Fibroblast of gingiva (primary cell): ENCODE measurements around the gene KRT4.

Experiments used
- DNase-seq: peaks from one replicate; pipeline ENCODE4 v3.0.0-alpha.2; 2011; ENCODE audit warnings: low read depth

KRT4 gene

DNA sequence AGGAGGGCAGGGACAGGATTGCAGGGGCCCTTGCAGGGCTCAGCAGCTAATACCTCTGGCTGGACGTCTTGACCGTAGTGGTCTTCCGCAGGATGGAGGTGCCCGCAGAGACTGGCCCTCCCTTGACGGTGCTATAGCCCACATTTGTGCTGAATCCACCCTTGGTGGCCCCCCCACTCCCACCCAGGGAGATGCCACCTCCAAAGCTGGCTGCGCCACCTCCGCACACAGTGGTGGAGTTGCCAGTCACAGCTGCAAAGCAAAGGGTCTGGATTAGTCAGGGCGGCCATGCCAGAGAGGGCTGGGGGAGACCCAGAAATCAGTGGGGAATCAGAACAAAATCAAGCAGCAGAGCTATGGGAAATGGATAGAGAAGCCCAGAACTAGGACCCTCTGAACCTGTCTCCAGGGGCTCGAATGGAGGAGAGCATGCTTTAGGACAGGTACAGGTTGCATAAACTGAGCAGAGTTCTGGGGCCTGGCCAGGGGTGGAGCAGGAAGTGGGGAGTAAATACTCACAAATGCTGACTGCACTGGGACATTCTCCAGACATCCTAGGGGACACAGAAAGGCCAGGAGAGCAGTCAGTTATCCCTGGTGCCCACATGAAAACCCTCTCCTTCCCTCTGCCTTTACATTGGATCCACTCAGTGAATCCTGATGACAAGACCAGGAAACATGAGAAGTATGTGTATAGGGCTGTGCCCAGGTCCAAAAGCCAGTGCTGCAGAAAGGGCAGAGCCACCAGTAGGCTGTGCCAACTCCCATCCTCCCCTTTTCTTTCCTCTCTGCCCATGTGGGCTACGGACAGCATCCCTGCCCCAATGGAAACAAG lies 8.1 kb upstream of the KRT4 start:
- no peak for DNase-seq

- no peak for DNase-seq
Observed at GRCh38 chr12:52821071-52821730, 7.3 kb upstream of the KRT4 start.

GRCh38 chr12:52820521-52820920 lies 6.6 kb upstream of the KRT4 start:
- no peak for DNase-seq

DNA sequence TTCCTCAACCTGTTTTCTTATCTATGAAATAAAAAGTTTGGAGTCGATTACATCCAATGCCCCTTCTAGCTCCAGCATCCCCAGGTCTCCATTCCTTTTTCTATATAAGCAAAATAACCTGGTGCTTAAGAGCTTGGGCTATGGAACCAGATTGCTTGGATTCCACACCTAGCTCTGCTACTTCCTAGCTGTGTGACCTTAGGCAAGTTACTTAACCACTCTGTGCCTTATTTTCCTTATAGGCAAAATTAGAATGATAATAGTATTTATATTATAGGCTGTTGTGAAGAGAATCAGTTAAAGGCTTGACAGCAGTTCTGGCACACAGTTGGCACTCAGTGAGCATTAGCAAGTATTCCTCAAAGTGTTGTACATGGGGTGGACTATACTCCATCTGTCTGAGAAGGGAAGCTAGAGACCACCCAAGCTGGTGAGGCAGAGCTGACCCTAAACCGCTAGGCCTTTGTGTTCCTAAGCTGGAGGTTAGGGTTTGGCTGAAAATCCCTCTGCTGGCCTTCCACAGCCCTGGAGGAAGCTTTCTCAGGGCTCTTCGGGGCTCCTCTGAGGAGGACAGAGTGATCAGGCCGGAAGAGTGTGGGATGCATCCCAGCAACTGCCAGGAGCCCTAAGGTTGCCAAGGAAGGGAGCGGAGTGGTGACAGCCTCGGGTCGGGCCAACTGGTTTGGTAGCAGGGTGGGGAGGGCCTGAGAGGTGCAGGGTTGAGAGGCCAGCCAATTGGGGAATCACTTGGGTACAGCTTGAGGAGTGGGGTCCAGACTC lies 6.0 kb upstream of the KRT4 start:
- no peak for DNase-seq

DNA sequence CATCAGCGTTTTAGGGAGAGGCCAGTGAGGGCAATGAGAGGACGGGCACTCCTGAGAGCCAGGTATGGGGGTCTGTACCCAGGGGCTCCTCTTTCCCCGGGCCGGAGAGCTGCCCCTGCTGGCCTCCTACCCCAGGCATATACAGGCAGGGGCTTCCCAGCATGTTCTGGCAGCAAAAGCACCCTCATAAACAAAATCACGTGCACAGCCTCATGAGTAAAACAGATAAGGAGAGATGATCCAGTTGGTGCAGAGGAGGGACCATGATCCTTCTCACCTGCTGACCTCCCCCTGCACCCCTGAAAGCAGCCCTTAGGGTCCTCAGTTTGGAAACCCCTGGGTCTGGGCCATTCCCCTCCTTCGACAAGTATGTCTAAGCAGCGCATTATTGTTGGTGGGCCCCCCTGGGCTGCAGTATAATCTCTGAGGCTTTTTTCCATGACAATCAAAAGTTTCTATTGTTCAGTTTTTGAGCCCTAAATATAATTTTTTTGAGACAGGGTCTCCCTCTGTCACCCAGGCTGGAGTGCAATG lies 5.0 kb upstream of the KRT4 start:
- no peak for DNase-seq

- no peak for DNase-seq
Observed at GRCh38 chr12:52818388-52818787, 4.5 kb upstream of the KRT4 start.

GRCh38 chr12:52817699-52818238 lies 3.9 kb upstream of the KRT4 start:
- DNase-seq: no peak

- no peak for DNase-seq
Observed at GRCh38 chr12:52817003-52817698, 3.2 kb upstream of the KRT4 start.

- no peak for DNase-seq
Observed at GRCh38 chr12:52815676-52816588, 2.0 kb upstream of the KRT4 start.

- no peak for DNase-seq
Observed at GRCh38 chr12:52815161-52815560, 1.2 kb upstream of the KRT4 start.

- DNase-seq: no peak
Observed at GRCh38 chr12:52814710-52815155, 817 bp upstream of the KRT4 start.

DNA sequence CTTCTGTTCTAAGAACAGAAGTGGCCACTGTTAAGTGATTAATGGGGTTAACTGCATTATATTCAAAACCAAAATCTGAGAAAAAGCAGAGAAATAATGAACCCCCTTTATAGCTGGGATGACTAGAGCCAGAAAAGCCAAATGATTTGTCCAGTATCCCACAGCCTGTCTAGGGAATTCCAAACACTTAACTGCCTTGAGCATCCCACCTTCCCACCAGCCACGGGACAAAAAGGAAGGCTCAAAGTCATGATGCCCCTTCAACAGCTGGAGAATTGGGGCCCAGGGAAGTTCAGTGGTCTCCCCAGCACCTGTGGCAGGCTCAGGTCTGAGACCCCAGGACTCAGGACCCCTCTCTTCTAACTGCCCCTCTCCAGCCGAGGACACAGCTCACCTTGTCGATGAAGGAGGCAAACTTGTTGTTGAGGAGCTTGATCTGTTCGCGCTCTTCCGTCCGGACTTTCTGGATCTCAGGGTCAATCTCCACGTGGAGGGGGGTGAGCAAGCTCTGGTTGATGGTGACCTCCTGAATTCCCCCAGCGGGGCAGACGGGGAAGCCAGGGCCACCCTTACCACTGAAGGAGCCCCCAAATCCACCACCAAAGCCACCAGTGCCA lies 605 bp downstream of the KRT4 start:
- DNase-seq: no peak

- DNase-seq: no peak
Observed at GRCh38 chr12:52812749-52813148, 1.2 kb downstream of the KRT4 start.

DNA sequence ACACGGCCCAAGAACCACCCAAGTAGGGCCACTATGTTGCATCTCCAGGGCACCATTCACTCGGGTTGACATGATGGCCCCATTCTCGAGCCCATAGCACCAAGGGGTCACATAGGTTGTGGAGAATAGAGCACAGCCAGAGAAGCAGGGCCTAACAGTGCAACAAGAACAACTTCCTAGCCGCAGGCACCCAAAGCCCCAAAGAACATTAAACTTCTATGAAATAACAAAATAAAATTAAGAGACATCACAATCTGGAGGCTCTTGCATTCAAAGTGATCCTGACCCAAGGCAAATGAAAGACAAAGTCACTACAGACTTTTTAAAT lies 1.9 kb downstream of the KRT4 start:
- DNase-seq: no peak

DNA sequence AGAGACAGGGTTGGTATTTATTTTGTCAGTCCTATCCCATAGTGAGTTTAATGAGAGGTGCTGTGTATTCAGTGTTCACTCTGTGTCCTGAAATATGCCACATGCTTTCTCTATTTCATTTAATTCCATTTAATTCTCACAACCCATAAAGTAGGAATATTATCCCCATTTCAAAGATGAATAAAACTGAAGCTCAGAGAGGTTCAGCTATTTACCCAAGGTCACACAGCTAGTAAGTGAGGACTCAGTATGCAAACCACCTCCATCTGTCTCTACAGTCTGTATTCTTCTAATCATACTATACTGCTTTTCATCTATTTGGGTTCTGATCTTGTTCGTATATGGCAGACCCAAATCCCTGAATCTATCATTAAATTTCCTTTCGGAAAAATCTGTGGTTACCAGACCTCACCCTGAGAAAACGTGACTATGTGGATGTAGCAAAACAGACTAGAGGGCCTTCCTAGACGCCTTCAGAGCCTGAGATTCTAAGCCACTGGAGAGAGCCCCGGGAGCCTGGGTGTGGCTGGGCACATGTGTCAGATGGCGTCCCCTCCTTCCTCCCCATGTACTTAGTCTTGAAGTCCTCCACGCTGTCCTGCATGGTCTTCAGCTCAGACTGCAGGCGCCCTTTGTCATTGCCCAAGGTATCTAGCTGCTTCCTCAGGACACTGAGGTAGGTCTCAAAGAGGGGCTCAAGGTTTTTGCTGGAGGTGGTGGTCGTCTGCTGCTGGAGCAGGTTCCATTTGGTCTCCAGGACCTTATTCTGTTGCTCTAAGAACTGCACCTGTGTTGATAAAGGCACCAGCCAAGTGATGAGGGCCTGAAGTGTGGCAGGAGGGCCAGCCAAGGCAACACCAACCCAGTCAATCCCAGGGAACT lies 2.5 kb downstream of the KRT4 start:
- no peak for DNase-seq

DNA sequence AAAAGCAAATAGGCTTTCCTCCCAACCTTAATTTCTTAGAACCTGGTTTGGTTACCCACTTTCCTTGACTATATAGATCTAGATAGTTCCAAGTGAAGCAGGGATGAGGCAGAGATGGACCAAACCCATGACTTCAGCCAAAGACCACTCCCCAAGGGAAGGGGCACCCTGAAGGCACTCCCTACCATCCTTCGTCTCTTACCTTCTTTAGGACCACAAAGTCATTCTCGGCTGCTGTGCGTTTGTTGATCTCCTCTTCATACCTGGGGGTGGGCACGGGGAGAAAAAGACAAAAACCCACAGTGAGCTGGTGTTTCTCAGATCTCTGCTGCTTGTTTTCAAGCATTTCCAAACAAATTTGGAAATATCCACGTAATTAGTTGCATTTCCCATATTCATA lies 3.4 kb downstream of the KRT4 start:
- DNase-seq: no peak

GRCh38 chr12:52809166-52809565 lies 4.8 kb downstream of the KRT4 start:
- DNase-seq: no peak

GRCh38 chr12:52808573-52809160 lies 5.2 kb downstream of the KRT4 start:
- DNase-seq: no peak
